ENCODE data around the gene VAT1L.

Gene VAT1L

GRCh38 chr16:77822661-77823060 is 34.3 kb downstream of the VAT1L start:
- DNase-seq (ENCODE audit: low read depth in 1 of 2, low spot score in 1 of 2): no peak
- in situ Hi-C loops (cut with HindIII; ENCODE audit: low pct_unique_long_range_greater_than_20kb, low sequenced_read_pairs): no loop called here
- no peak for TF ChIP-seq JUND (IDR thresholded peaks at IDR 0.05; ENCODE audit: low read depth)

GRCh38 chr16:77823067-77823466 is 34.7 kb downstream of the VAT1L start:
- in situ Hi-C loops (cut with HindIII; ENCODE audit: low pct_unique_long_range_greater_than_20kb, low sequenced_read_pairs): no loop called here
- no peak for DNase-seq (ENCODE audit: low read depth in 1 of 2, low spot score in 1 of 2)
- no peak for TF ChIP-seq JUND (IDR thresholded peaks at IDR 0.05; ENCODE audit: low read depth)

DNA sequence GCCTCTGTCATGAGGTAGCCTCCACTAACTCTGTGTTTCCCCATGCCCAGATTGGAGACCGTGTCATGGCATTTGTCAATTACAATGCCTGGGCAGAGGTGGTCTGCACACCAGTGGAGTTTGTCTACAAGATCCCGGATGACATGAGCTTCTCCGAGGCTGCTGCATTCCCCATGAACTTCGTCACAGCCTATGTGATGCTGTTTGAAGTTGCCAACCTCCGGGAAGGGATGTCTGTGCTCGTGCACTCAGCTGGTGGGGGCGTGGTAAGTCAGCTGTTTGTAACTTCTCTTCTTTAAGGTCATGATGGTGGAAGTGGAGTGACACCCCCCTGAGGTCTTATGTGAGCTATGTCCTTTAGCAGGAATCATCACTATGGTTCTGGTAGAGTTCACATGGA is 36.8 kb downstream of the VAT1L start:
- no peak for DNase-seq (ENCODE audit: low read depth in 1 of 2, low spot score in 1 of 2)
- TF ChIP-seq JUND (IDR thresholded peaks at IDR 0.05; ENCODE audit: low read depth): no peak
- in situ Hi-C loops (cut with HindIII; ENCODE audit: low pct_unique_long_range_greater_than_20kb, low sequenced_read_pairs): no loop called here

DNA sequence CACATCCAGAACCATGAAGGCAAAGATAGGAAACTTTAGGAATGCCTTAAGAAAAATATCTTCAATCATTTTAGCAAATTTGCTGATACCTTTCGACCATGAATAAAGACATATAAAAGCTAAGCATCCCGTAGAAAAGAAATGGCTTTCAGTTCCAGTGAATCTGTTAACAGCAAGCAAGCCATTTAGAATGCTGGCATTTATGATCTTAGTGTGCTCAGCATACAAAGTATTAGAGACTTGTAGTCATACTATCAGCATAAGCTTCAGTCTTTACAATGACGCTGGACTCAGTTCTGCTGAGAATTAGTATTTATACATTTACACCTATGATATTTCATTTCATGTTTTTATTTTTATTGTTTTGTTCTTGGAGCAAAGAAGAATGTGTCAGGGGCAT is 38.7 kb downstream of the VAT1L start:
- in situ Hi-C loops (cut with HindIII; ENCODE audit: low pct_unique_long_range_greater_than_20kb, low sequenced_read_pairs): no loop called here
- TF ChIP-seq JUND (IDR thresholded peaks at IDR 0.05; ENCODE audit: low read depth): no peak

GRCh38 chr16:77833921-77834634 is 45.7 kb downstream of the VAT1L start:
- in situ Hi-C loops (cut with HindIII; ENCODE audit: low pct_unique_long_range_greater_than_20kb, low sequenced_read_pairs): no loop called here
- DNase-seq (ENCODE audit: low read depth in 1 of 2, low spot score in 1 of 2): no peak

More for the DNA sequence above, 38.7 kb downstream of the VAT1L start:
- DNase-seq (ENCODE audit: low read depth in 1 of 2, low spot score in 1 of 2): no peak

GRCh38 chr16:77834635-77835540 is 46.5 kb downstream of the VAT1L start:
- in situ Hi-C loops (cut with HindIII; ENCODE audit: low pct_unique_long_range_greater_than_20kb, low sequenced_read_pairs): no loop called here
- DNase-seq (ENCODE audit: low read depth in 1 of 2, low spot score in 1 of 2): no peak
- no peak for TF ChIP-seq JUND (IDR thresholded peaks at IDR 0.05; ENCODE audit: low read depth)

More at GRCh38 chr16:77833921-77834634, 45.7 kb downstream of the VAT1L start:
- TF ChIP-seq JUND (IDR thresholded peaks at IDR 0.05; ENCODE audit: low read depth): no peak

- in situ Hi-C loops (cut with HindIII; ENCODE audit: low pct_unique_long_range_greater_than_20kb, low sequenced_read_pairs): no loop called here
- DNase-seq (ENCODE audit: low read depth in 1 of 2, low spot score in 1 of 2): no peak
- no peak for TF ChIP-seq JUND (IDR thresholded peaks at IDR 0.05; ENCODE audit: low read depth)
These were observed 48.4 kb downstream of the VAT1L start for GRCh38 chr16:77836801-77837200.

- in situ Hi-C loops (cut with HindIII; ENCODE audit: low pct_unique_long_range_greater_than_20kb, low sequenced_read_pairs): no loop called here
- DNase-seq (ENCODE audit: low read depth in 1 of 2, low spot score in 1 of 2): no peak
- TF ChIP-seq JUND (IDR thresholded peaks at IDR 0.05; ENCODE audit: low read depth): no peak
These were observed 50.4 kb downstream of the VAT1L start for GRCh38 chr16:77838597-77839255.

- no peak for TF ChIP-seq JUND (IDR thresholded peaks at IDR 0.05; ENCODE audit: low read depth)
- in situ Hi-C loops (cut with HindIII; ENCODE audit: low pct_unique_long_range_greater_than_20kb, low sequenced_read_pairs): no loop called here
- DNase-seq (ENCODE audit: low read depth in 1 of 2, low spot score in 1 of 2): no peak
These were observed 51.7 kb downstream of the VAT1L start for GRCh38 chr16:77840093-77840492.

- DNase-seq (ENCODE audit: low read depth in 1 of 2, low spot score in 1 of 2): peak in 1 of 2 experiments; percentile 41
- TF ChIP-seq JUND (IDR thresholded peaks at IDR 0.05; ENCODE audit: low read depth): no peak
- in situ Hi-C loops (cut with HindIII; ENCODE audit: low pct_unique_long_range_greater_than_20kb, low sequenced_read_pairs): no loop called here
These were observed 52.5 kb downstream of the VAT1L start for GRCh38 chr16:77840673-77841501.

GRCh38 chr16:77841502-77841763 is 53.1 kb downstream of the VAT1L start:
- in situ Hi-C loops (cut with HindIII; ENCODE audit: low pct_unique_long_range_greater_than_20kb, low sequenced_read_pairs): no loop called here
- no peak for TF ChIP-seq JUND (IDR thresholded peaks at IDR 0.05; ENCODE audit: low read depth)
- DNase-seq (ENCODE audit: low read depth in 1 of 2, low spot score in 1 of 2): no peak

GRCh38 chr16:77842468-77842867 is 54.1 kb downstream of the VAT1L start:
- DNase-seq (ENCODE audit: low read depth in 1 of 2, low spot score in 1 of 2): no peak
- no peak for TF ChIP-seq JUND (IDR thresholded peaks at IDR 0.05; ENCODE audit: low read depth)
- in situ Hi-C loops (cut with HindIII; ENCODE audit: low pct_unique_long_range_greater_than_20kb, low sequenced_read_pairs): no loop called here

Measured in T47D (cell line).